GM23338 (cell line): ENCODE results near the gene PDE3A. TPM values are rescaled to one million over a fixed set of nuclear protein-coding genes. Genes with fewer than 3 reads are reported as not detected.

Source experiments
- ATAC-seq: fragments of 200-7000 bp; cut with Tn5 transposase; 3 replicates; pipeline ENCODE4 v1.9.1; 2020
- DNase-seq: peaks from one replicate; pipeline ENCODE4 v3.0.0-alpha.2; 2015; ENCODE audit warnings: low spot score
- H2AFZ ChIP-seq: fragments of 200-600 bp; sonication (generic); 2 replicates; pipeline ENCODE4 v1.8.0; 2016; ENCODE audit warnings: antibody characterized with exemption, mild to moderate bottlenecking, moderate library complexity
- H3F3A ChIP-seq: fragments of 200-600 bp; sonication (generic); replicated peaks from 2 replicates; pipeline ENCODE4 v1.8.0; 2017; ENCODE audit warnings: antibody characterized with exemption, mixed run types, low read depth
- H3K27ac ChIP-seq: fragments of 200-600 bp; sonication (generic); 2 replicates; pipeline ENCODE4 v1.6.1; 2016; ENCODE audit warnings: low read depth
- H3K27me3 ChIP-seq: fragments of 200-600 bp; sonication (generic); 2 replicates; pipeline ENCODE4 v1.8.0; 2016; ENCODE audit warnings: mild to moderate bottlenecking, mixed run types, moderate library complexity; ENCODE audit not compliant: insufficient read depth
- H3K36me3 ChIP-seq: fragments of 200-600 bp; sonication (generic); 2 replicates; pipeline ENCODE4 v1.8.0; 2016; ENCODE audit warnings: mild to moderate bottlenecking; ENCODE audit not compliant: insufficient read depth
- H3K4me1 ChIP-seq: fragments of 200-600 bp; sonication (generic); 2 replicates; pipeline ENCODE4 v1.8.0; 2016; ENCODE audit warnings: mild to moderate bottlenecking, moderate library complexity; ENCODE audit not compliant: insufficient read depth
- H3K4me2 ChIP-seq: fragments of 200-600 bp; sonication (generic); 2 replicates; pipeline ENCODE4 v1.7.1; 2017; ENCODE audit warnings: mixed run types
- H3K4me3 ChIP-seq: fragments of 200-600 bp; sonication (generic); 2 replicates; pipeline ENCODE4 v1.6.1; 2016; ENCODE audit warnings: mixed run types
- H3K79me2 ChIP-seq: fragments of 200-600 bp; sonication (generic); replicated peaks from 2 replicates; pipeline ENCODE4 v1.8.0; 2017; ENCODE audit warnings: mild to moderate bottlenecking; ENCODE audit not compliant: insufficient read depth
- H3K9me2 ChIP-seq: fragments of 200-600 bp; sonication (generic); 2 replicates; pipeline ENCODE4 v1.8.0; 2017; ENCODE audit not compliant: insufficient read depth
- H4K20me1 ChIP-seq: fragments of 200-600 bp; sonication (generic); replicated peaks from 2 replicates; pipeline ENCODE4 v1.8.0; 2017; ENCODE audit warnings: mild to moderate bottlenecking; ENCODE audit not compliant: insufficient read depth
- H3K27ac Mint-ChIP-seq: 2 replicates; pipeline ENCODE4 v1.8.0; 2020; ENCODE audit warnings: inconsistent platforms, mild to moderate bottlenecking, moderate library complexity, mixed read lengths
- H3K27me3 Mint-ChIP-seq: 3 replicates; pipeline ENCODE4 v1.8.0; 2022; ENCODE audit warnings: low read depth, mild to moderate bottlenecking, moderate library complexity, mixed read lengths, inconsistent platforms; ENCODE audit not compliant: insufficient read depth, poor library complexity
- H3K36me3 Mint-ChIP-seq: 3 replicates; pipeline ENCODE4 v1.8.0; 2021; ENCODE audit warnings: low read depth, mild to moderate bottlenecking, inconsistent platforms, moderate library complexity, mixed read lengths
- H3K4me1 Mint-ChIP-seq: 3 replicates; pipeline ENCODE4 v1.8.0; 2020; ENCODE audit warnings: mild to moderate bottlenecking, inconsistent platforms, mixed read lengths
- H3K4me3 Mint-ChIP-seq: 3 replicates; pipeline ENCODE4 v1.8.0; 2021; ENCODE audit warnings: moderate library complexity, mild to moderate bottlenecking, inconsistent platforms, mixed read lengths
- H3K9me3 Mint-ChIP-seq: 3 replicates; pipeline ENCODE4 v1.8.0; 2020; ENCODE audit warnings: moderate library complexity, mild to moderate bottlenecking, inconsistent platforms, mixed read lengths
- CREB1 ChIP-seq: fragments of 250-450 bp; sonication (Bioruptor Pico); IDR thresholded peaks from 2 replicates; pipeline ENCODE4 v1.5.0; 2020; ENCODE audit warnings: low read depth, mild to moderate bottlenecking, moderate library complexity
- EZH2 ChIP-seq: fragments of 200-600 bp; sonication (generic); IDR thresholded peaks from one replicate; pipeline ENCODE4 v1.8.0; 2017; ENCODE audit warnings: antibody characterized with exemption, mild to moderate bottlenecking, low read depth; ENCODE audit not compliant: unreplicated experiment
- EZH2phosphoT487 ChIP-seq: fragments of 200-600 bp; sonication (generic); IDR thresholded peaks from one replicate; pipeline ENCODE4 v1.8.1; 2018; ENCODE audit warnings: antibody characterized with exemption; ENCODE audit not compliant: unreplicated experiment
- JUNB ChIP-seq: IDR thresholded peaks from one replicate; pipeline ENCODE4 v1.6.1; 2016; ENCODE audit warnings: antibody characterized with exemption; ENCODE audit not compliant: unreplicated experiment
- NANOG ChIP-seq: IDR thresholded peaks from 2 replicates; pipeline ENCODE4 v1.6.1; 2016; ENCODE audit warnings: antibody characterized with exemption, borderline replicate concordance
- POLR2AphosphoS5 ChIP-seq: IDR thresholded peaks from 2 replicates; pipeline ENCODE4 v1.6.1; 2016; ENCODE audit warnings: antibody characterized with exemption, low read depth
- REST ChIP-seq: IDR thresholded peaks from one replicate; pipeline ENCODE4 v1.6.1; 2018; ENCODE audit warnings: antibody characterized with exemption; ENCODE audit not compliant: unreplicated experiment
- STAT1 ChIP-seq: IDR thresholded peaks from one replicate; pipeline ENCODE4 v1.6.1; 2016; ENCODE audit warnings: antibody characterized with exemption; ENCODE audit not compliant: unreplicated experiment
- ZNF114 ChIP-seq: fragments of 250-450 bp; sonication (Bioruptor Pico); IDR thresholded peaks from 2 replicates; pipeline ENCODE4 v1.5.0; 2020; ENCODE audit warnings: mild to moderate bottlenecking, moderate library complexity
- ZNF331 ChIP-seq: fragments of 250-450 bp; sonication (Bioruptor Pico); IDR thresholded peaks from 2 replicates; pipeline ENCODE4 v1.5.0; 2020; ENCODE audit warnings: low read depth, mild to moderate bottlenecking, moderate library complexity
- polyA plus RNA-seq: library from polyadenylated mRNA; unstranded; fragments of >200 nt; fragmentation: Nextera tagmentation; extraction: Ambion mirVana; gene quantifications from 2 replicates; pipeline ENCODE4 v1.2.1, GENCODE V29; 2016
- total RNA-seq: library from RNA; depleted of rRNA; stranded (reverse); fragments of >200 nt; shearing (Covaris generic); gene quantifications from 2 replicates; pipeline ENCODE4 v1.2.3, GENCODE V29; 2014
- TF ChIP-seq, protein P1 (sequence below), 2 experiments: fragments of 200-600 bp in 1 of 2; sonication (generic) in 1 of 2; conservative IDR thresholded peaks; 2 replicates each; pipeline versions ENCODE4 v1.5.1 to v1.6.1; 2016 to 2017; ENCODE audit warnings: antibody characterized with exemption in 2 of 2, low read depth in 2 of 2, mild to moderate bottlenecking in 2 of 2, moderate library complexity in 1 of 2
- TF ChIP-seq, protein P2 (sequence below): fragments of 250-450 bp; sonication (Bioruptor Pico); IDR thresholded peaks from 2 replicates; pipeline ENCODE4 v1.5.0; 2020; ENCODE audit warnings: mild to moderate bottlenecking, moderate library complexity
- TF ChIP-seq, protein P3 (sequence below): IDR thresholded peaks from 2 replicates; pipeline ENCODE4 v1.6.1; 2016; ENCODE audit warnings: antibody characterized with exemption

The PDE3A gene
- total and polyA plus RNA-seq, 2 experiments from 2014 or later, result 2.7 to 9.2 TPM

GRCh38 chr12:20555771-20556170 lies 187.4 kb downstream of the PDE3A start:
- H3K4me1 ChIP-seq, result no peaks in the 10 kb centered on the region
- Mint-ChIP-seq H3K36me3 (peaks cover 8% of the 10 kb centered on the region), H3K9me3 (peaks cover 7% of the 10 kb centered on the region; the same call in 2 of the 3 replicates), H3K4me3 (no peak overlapping the region), H3K27ac (no peak overlapping the region), H3K4me1 (no peaks in the 10 kb centered on the region), H3K27me3 (peaks cover 3% of the 10 kb centered on the region)
- ATAC-seq (no peak), DNase-seq (no peak)
- H2AFZ ChIP-seq, result no peak overlapping the region
- H3K79me2 ChIP-seq, result no peaks in the 10 kb centered on the region
- no peaks in the 10 kb centered on the region for H4K20me1 ChIP-seq
- H3K27ac ChIP-seq, result no peak overlapping the region
- no peaks in the 10 kb centered on the region for H3K36me3 ChIP-seq
- no peaks in the 10 kb centered on the region for H3F3A ChIP-seq
- TF ChIP-seq EZH2phosphoT487 (no peak), POLR2AphosphoS5 (no peak), ZNF114 (no peak), ZNF331 (CRISPR knock-in tag) (no peak), STAT1 (no peak), CREB1 (no peak), REST (no peak), JUNB (no peak), NANOG (no peak), EZH2 (no peak)
- TF ChIP-seq, protein P1, sequence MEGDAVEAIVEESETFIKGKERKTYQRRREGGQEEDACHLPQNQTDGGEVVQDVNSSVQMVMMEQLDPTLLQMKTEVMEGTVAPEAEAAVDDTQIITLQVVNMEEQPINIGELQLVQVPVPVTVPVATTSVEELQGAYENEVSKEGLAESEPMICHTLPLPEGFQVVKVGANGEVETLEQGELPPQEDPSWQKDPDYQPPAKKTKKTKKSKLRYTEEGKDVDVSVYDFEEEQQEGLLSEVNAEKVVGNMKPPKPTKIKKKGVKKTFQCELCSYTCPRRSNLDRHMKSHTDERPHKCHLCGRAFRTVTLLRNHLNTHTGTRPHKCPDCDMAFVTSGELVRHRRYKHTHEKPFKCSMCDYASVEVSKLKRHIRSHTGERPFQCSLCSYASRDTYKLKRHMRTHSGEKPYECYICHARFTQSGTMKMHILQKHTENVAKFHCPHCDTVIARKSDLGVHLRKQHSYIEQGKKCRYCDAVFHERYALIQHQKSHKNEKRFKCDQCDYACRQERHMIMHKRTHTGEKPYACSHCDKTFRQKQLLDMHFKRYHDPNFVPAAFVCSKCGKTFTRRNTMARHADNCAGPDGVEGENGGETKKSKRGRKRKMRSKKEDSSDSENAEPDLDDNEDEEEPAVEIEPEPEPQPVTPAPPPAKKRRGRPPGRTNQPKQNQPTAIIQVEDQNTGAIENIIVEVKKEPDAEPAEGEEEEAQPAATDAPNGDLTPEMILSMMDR (conservative IDR thresholded peaks at IDR 0.05; ENCODE audit: low read depth in 2 of 2), result no peak
- TF ChIP-seq, protein P2, sequence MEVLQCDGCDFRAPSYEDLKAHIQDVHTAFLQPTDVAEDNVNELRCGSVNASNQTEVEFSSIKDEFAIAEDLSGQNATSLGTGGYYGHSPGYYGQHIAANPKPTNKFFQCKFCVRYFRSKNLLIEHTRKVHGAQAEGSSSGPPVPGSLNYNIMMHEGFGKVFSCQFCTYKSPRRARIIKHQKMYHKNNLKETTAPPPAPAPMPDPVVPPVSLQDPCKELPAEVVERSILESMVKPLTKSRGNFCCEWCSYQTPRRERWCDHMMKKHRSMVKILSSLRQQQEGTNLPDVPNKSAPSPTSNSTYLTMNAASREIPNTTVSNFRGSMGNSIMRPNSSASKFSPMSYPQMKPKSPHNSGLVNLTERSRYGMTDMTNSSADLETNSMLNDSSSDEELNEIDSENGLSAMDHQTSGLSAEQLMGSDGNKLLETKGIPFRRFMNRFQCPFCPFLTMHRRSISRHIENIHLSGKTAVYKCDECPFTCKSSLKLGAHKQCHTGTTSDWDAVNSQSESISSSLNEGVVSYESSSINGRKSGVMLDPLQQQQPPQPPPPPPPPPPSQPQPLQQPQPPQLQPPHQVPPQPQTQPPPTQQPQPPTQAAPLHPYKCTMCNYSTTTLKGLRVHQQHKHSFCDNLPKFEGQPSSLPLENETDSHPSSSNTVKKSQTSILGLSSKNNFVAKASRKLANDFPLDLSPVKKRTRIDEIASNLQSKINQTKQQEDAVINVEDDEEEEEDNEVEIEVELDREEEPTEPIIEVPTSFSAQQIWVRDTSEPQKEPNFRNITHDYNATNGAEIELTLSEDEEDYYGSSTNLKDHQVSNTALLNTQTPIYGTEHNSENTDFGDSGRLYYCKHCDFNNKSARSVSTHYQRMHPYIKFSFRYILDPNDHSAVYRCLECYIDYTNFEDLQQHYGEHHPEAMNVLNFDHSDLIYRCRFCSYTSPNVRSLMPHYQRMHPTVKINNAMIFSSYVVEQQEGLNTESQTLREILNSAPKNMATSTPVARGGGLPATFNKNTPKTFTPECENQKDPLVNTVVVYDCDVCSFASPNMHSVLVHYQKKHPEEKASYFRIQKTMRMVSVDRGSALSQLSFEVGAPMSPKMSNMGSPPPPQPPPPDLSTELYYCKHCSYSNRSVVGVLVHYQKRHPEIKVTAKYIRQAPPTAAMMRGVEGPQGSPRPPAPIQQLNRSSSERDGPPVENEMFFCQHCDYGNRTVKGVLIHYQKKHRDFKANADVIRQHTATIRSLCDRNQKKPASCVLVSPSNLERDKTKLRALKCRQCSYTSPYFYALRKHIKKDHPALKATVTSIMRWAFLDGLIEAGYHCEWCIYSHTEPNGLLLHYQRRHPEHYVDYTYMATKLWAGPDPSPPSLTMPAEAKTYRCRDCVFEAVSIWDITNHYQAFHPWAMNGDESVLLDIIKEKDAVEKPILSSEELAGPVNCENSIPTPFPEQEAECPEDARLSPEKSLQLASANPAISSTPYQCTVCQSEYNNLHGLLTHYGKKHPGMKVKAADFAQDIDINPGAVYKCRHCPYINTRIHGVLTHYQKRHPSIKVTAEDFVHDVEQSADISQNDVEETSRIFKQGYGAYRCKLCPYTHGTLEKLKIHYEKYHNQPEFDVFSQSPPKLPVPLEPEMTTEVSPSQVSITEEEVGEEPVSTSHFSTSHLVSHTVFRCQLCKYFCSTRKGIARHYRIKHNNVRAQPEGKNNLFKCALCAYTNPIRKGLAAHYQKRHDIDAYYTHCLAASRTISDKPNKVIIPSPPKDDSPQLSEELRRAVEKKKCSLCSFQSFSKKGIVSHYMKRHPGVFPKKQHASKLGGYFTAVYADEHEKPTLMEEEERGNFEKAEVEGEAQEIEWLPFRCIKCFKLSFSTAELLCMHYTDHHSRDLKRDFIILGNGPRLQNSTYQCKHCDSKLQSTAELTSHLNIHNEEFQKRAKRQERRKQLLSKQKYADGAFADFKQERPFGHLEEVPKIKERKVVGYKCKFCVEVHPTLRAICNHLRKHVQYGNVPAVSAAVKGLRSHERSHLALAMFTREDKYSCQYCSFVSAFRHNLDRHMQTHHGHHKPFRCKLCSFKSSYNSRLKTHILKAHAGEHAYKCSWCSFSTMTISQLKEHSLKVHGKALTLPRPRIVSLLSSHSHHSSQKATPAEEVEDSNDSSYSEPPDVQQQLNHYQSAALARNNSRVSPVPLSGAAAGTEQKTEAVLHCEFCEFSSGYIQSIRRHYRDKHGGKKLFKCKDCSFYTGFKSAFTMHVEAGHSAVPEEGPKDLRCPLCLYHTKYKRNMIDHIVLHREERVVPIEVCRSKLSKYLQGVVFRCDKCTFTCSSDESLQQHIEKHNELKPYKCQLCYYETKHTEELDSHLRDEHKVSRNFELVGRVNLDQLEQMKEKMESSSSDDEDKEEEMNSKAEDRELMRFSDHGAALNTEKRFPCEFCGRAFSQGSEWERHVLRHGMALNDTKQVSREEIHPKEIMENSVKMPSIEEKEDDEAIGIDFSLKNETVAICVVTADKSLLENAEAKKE (CRISPR knock-in tag), result no peak
- TF ChIP-seq, protein P3, sequence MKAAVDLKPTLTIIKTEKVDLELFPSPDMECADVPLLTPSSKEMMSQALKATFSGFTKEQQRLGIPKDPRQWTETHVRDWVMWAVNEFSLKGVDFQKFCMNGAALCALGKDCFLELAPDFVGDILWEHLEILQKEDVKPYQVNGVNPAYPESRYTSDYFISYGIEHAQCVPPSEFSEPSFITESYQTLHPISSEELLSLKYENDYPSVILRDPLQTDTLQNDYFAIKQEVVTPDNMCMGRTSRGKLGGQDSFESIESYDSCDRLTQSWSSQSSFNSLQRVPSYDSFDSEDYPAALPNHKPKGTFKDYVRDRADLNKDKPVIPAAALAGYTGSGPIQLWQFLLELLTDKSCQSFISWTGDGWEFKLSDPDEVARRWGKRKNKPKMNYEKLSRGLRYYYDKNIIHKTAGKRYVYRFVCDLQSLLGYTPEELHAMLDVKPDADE, result no peak
- H3K4me3 ChIP-seq, result no peak overlapping the region
- no peaks in the 10 kb centered on the region for H3K9me2 ChIP-seq
- no peak overlapping the region for H3K4me2 ChIP-seq
- H3K27me3 ChIP-seq, result no peaks in the 10 kb centered on the region
